ENCODE results near the gene MON2. TPM values are rescaled to one million over a fixed set of nuclear protein-coding genes. Genes with fewer than 3 reads are reported as not detected.
"Not testable (repeated sequence)": the region's sequence is repeated elsewhere in the genome, so short reads cannot be mapped to it uniquely, and the experiment has no call there.

The MON2 gene
- total and polyA plus RNA-seq, 4 experiments from 2014 or later: 13.5 to 88.5 (median 51.1) TPM

DNA sequence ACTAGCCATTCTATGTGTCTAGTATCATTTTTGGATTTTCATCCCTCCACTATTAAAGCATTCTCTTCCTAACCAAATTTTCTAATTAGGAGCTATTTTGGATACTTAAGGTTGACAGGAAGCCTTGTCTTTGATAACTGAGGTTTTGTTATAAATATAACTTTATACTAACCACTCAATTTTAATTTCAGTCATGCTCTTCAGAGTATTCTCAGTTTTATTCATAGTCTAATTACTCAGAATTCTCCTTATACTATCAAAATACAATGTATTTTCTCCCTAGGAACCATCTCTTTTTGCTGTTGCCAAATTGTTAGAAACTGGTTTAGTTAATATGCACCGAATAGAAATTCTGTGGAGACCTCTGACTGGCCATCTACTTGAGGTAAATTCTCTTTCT is 76.2 kb downstream of the MON2 start:
- H3K27me3 Mint-ChIP-seq: no peaks in the 10 kb centered on the region
- H3K4me1 ChIP-seq (ENCODE audit: insufficient read depth, low read length): no peaks in the 10 kb centered on the region
- ChIA-PET CTCF (ENCODE audit: partially characterized antibody) (interaction anchor here (0.7 to 1.5 kb wide), 2 partner anchors 25 to 105 kb away, joined by 3 read pairs; no protein-coding TSS in a partner anchor), POLR2A (ENCODE audit: partially characterized antibody) (no interaction called here)
- peaks cover 0 to 6% (median 0%) of the 10 kb centered on the region in 4 donors for H3K4me1 Mint-ChIP-seq
- no peak overlapping the region for H3K4me3 Mint-ChIP-seq
- H3K27me3 ChIP-seq (ENCODE audit: insufficient read depth, low read length): no peaks in the 10 kb centered on the region
- peak overlapping the region in 2 of 7 donors; percentile 4 to 52 for H3K27ac Mint-ChIP-seq
- H3K4me3 ChIP-seq (ENCODE audit: low read length in 2 of 2): no peak overlapping the region
- H3K9me3 ChIP-seq (ENCODE audit: control insufficient read depth in 1 of 2, low read length in 2 of 2): no peaks in the 10 kb centered on the region
- peaks cover 57 to 61% of the 10 kb centered on the region in 2 donors for H3K36me3 Mint-ChIP-seq
- H3K9me3 Mint-ChIP-seq: no peaks in the 10 kb centered on the region
- H3K36me3 ChIP-seq (ENCODE audit: insufficient read depth, low read length): peaks cover 18% of the 10 kb centered on the region
- DNase-seq: no peak
- no peak overlapping the region for H3K27ac ChIP-seq (ENCODE audit: low read depth, low read length)
- intact Hi-C loops (cut with micrococcal nuclease): loop anchor here (2.0 kb wide), 1 partner anchor 14 kb away; no protein-coding TSS in a partner anchor

DNA sequence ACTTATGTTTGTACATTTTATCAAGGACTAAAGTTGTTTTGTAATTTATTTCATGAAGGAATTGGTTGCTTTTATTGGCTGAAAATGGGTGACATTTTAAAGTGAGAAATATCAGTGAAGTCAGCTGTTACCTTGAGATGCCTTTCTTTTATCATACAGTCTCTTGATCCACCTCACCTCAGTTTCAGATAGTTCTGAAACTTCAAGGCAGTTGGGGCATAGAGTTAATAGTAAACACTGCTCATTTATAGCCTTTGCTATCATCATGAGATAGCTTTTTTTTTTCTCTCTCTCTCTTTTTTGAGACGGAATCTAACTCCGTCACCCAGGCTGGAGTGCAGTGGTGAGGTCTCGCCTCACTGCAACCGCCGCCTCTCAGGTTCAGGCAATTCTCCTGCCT is 76.7 kb downstream of the MON2 start:
- ChIA-PET CTCF (ENCODE audit: partially characterized antibody) (interaction anchor here (0.7 to 1.5 kb wide), 2 partner anchors 24 to 105 kb away, joined by 3 read pairs; no protein-coding TSS in a partner anchor), POLR2A (ENCODE audit: partially characterized antibody) (no interaction called here)
- Mint-ChIP-seq H3K36me3 (peaks cover 58 to 61% of the 10 kb centered on the region in 2 donors), H3K9me3 (no peaks in the 10 kb centered on the region), H3K4me3 (no peak overlapping the region), H3K4me1 (peaks cover 0 to 6% (median 0%) of the 10 kb centered on the region in 4 donors), H3K27me3 (no peaks in the 10 kb centered on the region), H3K27ac (peak overlapping the region in 1 of 7 donors; percentile 46)
- H3K36me3 ChIP-seq (ENCODE audit: insufficient read depth, low read length): peaks cover 13% of the 10 kb centered on the region
- DNase-seq: no peak
- intact Hi-C loops (cut with micrococcal nuclease): loop anchor here (2.0 kb wide), 1 partner anchor 15 kb away; no protein-coding TSS in a partner anchor
- H3K27ac ChIP-seq (ENCODE audit: low read depth, low read length): no peak overlapping the region
- no peak overlapping the region for H3K4me3 ChIP-seq (ENCODE audit: low read length in 2 of 2)
- no peaks in the 10 kb centered on the region for H3K4me1 ChIP-seq (ENCODE audit: insufficient read depth, low read length)
- H3K27me3 ChIP-seq (ENCODE audit: insufficient read depth, low read length): no peaks in the 10 kb centered on the region
- no peaks in the 10 kb centered on the region for H3K9me3 ChIP-seq (ENCODE audit: control insufficient read depth in 1 of 2, low read length in 2 of 2)

DNA sequence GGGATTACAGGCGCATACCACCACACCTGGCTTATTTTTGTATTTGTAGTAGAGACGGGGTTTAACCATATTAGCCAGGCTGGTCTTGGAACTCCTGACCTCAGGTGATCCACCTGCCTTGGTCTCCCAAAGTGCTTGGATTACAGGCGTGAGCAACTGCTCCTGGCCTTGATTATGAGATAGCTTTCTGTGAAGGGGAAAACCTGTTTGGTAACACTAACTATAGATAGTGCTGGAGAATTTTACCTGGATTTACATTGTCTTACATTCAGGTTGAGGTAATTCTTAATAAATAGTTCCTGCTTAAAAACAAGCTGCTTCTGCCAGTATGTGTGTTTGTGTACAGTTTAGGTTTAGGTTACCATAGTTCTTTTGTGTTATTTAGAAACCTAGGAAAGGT is 77.1 kb downstream of the MON2 start:
- ChIA-PET CTCF (ENCODE audit: partially characterized antibody) (interaction anchor here (0.7 to 1.5 kb wide), 3 partner anchors 24 to 106 kb away, joined by 3 to 4 read pairs (median 3); no protein-coding TSS in a partner anchor), POLR2A (ENCODE audit: partially characterized antibody) (no interaction called here)
- Histone ChIP-seq H3K36me3 (ENCODE audit: insufficient read depth, low read length) (peaks cover 11% of the 10 kb centered on the region), H3K4me3 (ENCODE audit: low read length in 2 of 2) (no peak overlapping the region), H3K9me3 (ENCODE audit: control insufficient read depth in 1 of 2, low read length in 2 of 2) (no peaks in the 10 kb centered on the region), H3K27me3 (ENCODE audit: insufficient read depth, low read length) (no peaks in the 10 kb centered on the region), H3K27ac (ENCODE audit: low read depth, low read length) (no peak overlapping the region), H3K4me1 (ENCODE audit: insufficient read depth, low read length) (no peaks in the 10 kb centered on the region)
- Mint-ChIP-seq H3K27ac (peak overlapping the region in 2 of 7 donors; percentile 19 to 46), H3K9me3 (no peaks in the 10 kb centered on the region), H3K4me1 (peaks cover 0 to 6% (median 0%) of the 10 kb centered on the region in 4 donors), H3K36me3 (peaks cover 57 to 60% of the 10 kb centered on the region in 2 donors), H3K4me3 (no peak overlapping the region), H3K27me3 (no peaks in the 10 kb centered on the region)
- intact Hi-C loops (cut with micrococcal nuclease): loop anchor here (2.0 kb wide), 1 partner anchor 15 kb away; no protein-coding TSS in a partner anchor
- DNase-seq: no peak

DNA sequence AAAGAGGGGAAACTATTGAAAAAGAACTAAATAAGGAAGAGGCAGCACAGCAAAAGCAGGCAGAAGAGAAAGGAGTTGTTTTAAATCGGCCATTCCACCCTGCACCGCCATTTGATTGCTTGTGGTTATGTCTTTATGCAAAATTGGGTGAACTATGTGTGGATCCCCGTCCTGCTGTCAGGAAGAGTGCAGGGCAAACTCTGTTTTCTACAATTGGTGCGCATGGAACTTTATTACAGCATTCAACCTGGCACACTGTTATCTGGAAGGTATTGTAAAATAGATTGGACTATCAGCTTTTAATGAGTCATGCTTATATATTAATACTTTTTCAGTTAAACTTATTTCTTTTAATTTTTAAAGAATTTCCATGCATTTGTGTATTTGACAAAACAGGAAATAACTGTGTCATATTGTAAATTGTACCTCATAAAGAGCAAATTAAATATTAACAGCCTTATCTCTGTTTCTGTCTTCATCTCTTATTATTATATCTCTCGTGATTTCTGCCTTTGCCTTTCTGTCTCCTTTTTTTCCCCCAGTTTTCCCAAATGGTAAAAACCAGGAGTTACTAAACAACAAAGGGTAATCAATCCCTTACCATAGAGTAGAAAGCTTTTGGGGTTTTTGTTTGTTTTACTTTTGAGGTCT is 86.4 kb downstream of the MON2 start:
- Mint-ChIP-seq H3K27ac (no peak overlapping the region), H3K36me3 (peaks cover 39 to 53% of the 10 kb centered on the region in 2 donors), H3K9me3 (no peaks in the 10 kb centered on the region), H3K27me3 (no peaks in the 10 kb centered on the region), H3K4me1 (peaks cover 0 to 2% (median 0%) of the 10 kb centered on the region in 4 donors), H3K4me3 (no peak overlapping the region)
- POLR2A ChIA-PET (ENCODE audit: partially characterized antibody): no interaction called here
- no peak overlapping the region for H3K4me3 ChIP-seq (ENCODE audit: low read length in 2 of 2)
- H3K27ac ChIP-seq (ENCODE audit: low read depth, low read length): no peak overlapping the region
- H3K9me3 ChIP-seq (ENCODE audit: control insufficient read depth in 1 of 2, low read length in 2 of 2): no peaks in the 10 kb centered on the region
- CTCF ChIA-PET (ENCODE audit: partially characterized antibody): interaction anchor here (1.4 kb wide), 1 partner anchor 241 kb away, joined by 4 read pairs; no protein-coding TSS in a partner anchor
- H3K4me1 ChIP-seq (ENCODE audit: insufficient read depth, low read length): no peaks in the 10 kb centered on the region
- H3K36me3 ChIP-seq (ENCODE audit: insufficient read depth, low read length): peaks cover 19% of the 10 kb centered on the region
- no peaks in the 10 kb centered on the region for H3K27me3 ChIP-seq (ENCODE audit: insufficient read depth, low read length)
- intact Hi-C loops (cut with micrococcal nuclease): no loop called here
- no peak for DNase-seq

DNA sequence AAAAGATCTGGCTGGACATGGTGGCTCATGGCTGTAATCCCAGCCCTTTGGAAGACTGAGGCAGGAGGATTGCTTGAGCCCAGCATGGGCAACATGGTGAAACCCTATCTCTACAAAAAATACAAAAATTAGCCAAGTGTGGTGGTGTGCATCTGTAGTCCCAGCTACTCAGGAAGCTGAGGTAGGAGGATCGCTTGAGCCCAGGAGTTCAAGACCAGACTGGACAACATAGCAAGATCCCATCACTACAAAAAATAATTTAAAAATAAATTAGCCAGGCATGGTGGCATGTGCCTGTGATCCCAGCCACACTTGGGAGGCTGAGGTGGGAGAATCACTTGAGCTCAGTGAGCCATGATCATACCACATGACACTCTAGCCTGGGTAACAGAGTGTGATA is 92.7 kb downstream of the MON2 start:
- H3K27me3 ChIP-seq (ENCODE audit: insufficient read depth, low read length); H3K4me1 ChIP-seq (ENCODE audit: insufficient read depth, low read length); H3K9me3 Mint-ChIP-seq; H3K4me3 Mint-ChIP-seq; H3K27ac Mint-ChIP-seq; H3K9me3 ChIP-seq (ENCODE audit: control insufficient read depth in 1 of 2, low read length in 2 of 2); intact Hi-C loops (cut with micrococcal nuclease); H3K27ac ChIP-seq (ENCODE audit: low read depth, low read length); H3K4me1 Mint-ChIP-seq; H3K27me3 Mint-ChIP-seq; DNase-seq; POLR2A ChIA-PET (ENCODE audit: partially characterized antibody); CTCF ChIA-PET (ENCODE audit: partially characterized antibody); H3K4me3 ChIP-seq (ENCODE audit: low read length in 2 of 2): not testable (repeated sequence)
- H3K36me3 Mint-ChIP-seq: peaks cover 37 to 47% of the 10 kb centered on the region in 2 donors
- H3K36me3 ChIP-seq (ENCODE audit: insufficient read depth, low read length): peaks cover 27% of the 10 kb centered on the region

DNA sequence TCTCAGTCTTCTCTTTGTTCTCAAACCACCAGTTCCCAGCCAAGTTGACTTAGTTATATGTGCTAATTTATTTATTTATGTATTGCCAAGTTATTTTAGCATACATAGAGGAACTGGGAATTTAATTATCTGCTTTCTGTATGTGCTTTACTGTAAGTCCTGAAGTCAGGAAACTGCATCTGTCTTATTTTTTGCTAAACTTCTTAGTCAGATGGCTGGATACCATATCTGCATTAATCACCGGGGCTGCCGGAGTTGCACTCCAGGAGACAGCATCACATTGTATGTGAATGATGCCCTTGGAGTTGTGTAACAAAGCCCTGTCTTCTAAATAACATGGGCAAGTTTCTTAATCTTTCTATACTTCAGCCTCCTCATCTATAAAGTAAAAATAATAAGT is 96.2 kb downstream of the MON2 start:
- CTCF ChIA-PET (ENCODE audit: partially characterized antibody): interaction anchor here (1.3 to 3.0 kb wide), 2 partner anchors 19 to 125 kb away, joined by 3 to 11 read pairs; no protein-coding TSS in a partner anchor
- H3K36me3 Mint-ChIP-seq: peaks cover 37 to 38% of the 10 kb centered on the region in 2 donors
- H3K4me3 Mint-ChIP-seq: no peak overlapping the region
- peak overlapping the region in 1 of 7 donors; percentile 64 for H3K27ac Mint-ChIP-seq
- Histone ChIP-seq H3K36me3 (ENCODE audit: insufficient read depth, low read length) (peaks cover 17% of the 10 kb centered on the region), H3K4me3 (ENCODE audit: low read length in 2 of 2) (no peak overlapping the region), H3K27me3 (ENCODE audit: insufficient read depth, low read length) (no peaks in the 10 kb centered on the region), H3K27ac (ENCODE audit: low read depth, low read length) (no peak overlapping the region), H3K9me3 (ENCODE audit: control insufficient read depth in 1 of 2, low read length in 2 of 2) (no peaks in the 10 kb centered on the region), H3K4me1 (ENCODE audit: insufficient read depth, low read length) (no peaks in the 10 kb centered on the region)
- H3K27me3 Mint-ChIP-seq: no peaks in the 10 kb centered on the region
- H3K4me1 Mint-ChIP-seq: peaks cover 0 to 2% (median under 1%) of the 10 kb centered on the region in 4 donors
- POLR2A ChIA-PET (ENCODE audit: partially characterized antibody): no interaction called here
- DNase-seq: no peak
- intact Hi-C loops (cut with micrococcal nuclease): no loop called here
- no peaks in the 10 kb centered on the region for H3K9me3 Mint-ChIP-seq

DNA sequence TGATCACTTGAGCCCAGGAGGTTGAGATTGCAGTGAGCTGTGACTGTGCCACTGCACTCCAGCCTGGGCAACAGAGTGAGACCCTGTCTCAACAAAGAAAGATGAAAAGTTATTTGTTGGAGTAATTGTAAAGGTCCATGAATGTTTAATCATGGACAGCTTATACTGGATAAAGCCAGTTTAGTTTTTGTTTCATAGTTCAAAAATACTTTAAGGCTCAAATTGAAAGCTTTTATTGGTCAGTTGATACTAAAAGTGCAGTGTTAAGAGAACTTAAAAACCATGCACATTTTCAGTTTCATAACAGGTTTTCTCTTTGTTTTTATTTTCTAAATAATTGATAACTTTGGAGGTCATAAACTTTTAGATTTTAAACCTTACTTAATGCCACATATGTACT is 108.4 kb downstream of the MON2 start:
- Mint-ChIP-seq H3K4me1 (no peaks in the 10 kb centered on the region), H3K36me3 (peaks cover 22 to 30% of the 10 kb centered on the region in 2 donors), H3K9me3 (no peaks in the 10 kb centered on the region), H3K27ac (no peak overlapping the region), H3K27me3 (no peaks in the 10 kb centered on the region), H3K4me3 (no peak overlapping the region)
- H3K4me1 ChIP-seq (ENCODE audit: insufficient read depth, low read length): no peaks in the 10 kb centered on the region
- H3K27ac ChIP-seq (ENCODE audit: low read depth, low read length): no peak overlapping the region
- ChIA-PET POLR2A (ENCODE audit: partially characterized antibody) (no interaction called here), CTCF (ENCODE audit: partially characterized antibody) (interaction anchor here (1.0 to 2.7 kb wide), 6 partner anchors 8 to 237 kb away, joined by 3 to 10 read pairs (median 4); partner anchors contain the start of gene MON2)
- no peak for DNase-seq
- no peaks in the 10 kb centered on the region for H3K9me3 ChIP-seq (ENCODE audit: control insufficient read depth in 1 of 2, low read length in 2 of 2)
- H3K27me3 ChIP-seq (ENCODE audit: insufficient read depth, low read length): no peaks in the 10 kb centered on the region
- H3K4me3 ChIP-seq (ENCODE audit: low read length in 2 of 2): no peak overlapping the region
- intact Hi-C loops (cut with micrococcal nuclease): no loop called here
- H3K36me3 ChIP-seq (ENCODE audit: insufficient read depth, low read length): peaks cover 10% of the 10 kb centered on the region

Data from CD4-positive, alpha-beta memory T cell (primary cell).